GM12875 (cell line): ENCODE measurements around the gene F2.
"Not testable (repeated sequence)": the region's sequence is repeated elsewhere in the genome, so short reads cannot be mapped to it uniquely, and the experiment has no call there.

ENCODE experiments used
- H3K4me3 ChIP-seq: one replicate; pipeline ENCODE4 v1.5.1; 2011; ENCODE audit warnings: low read depth, low read length, control low read depth
- TF ChIP-seq, protein P1 (sequence below): IDR thresholded peaks from 2 replicates; pipeline ENCODE4 v1.5.1; 2011; ENCODE audit warnings: low read depth, mild to moderate bottlenecking, control low read depth, inconsistent platforms, low read length, moderate library complexity, borderline replicate concordance; ENCODE audit not compliant: insufficient read depth

The F2 gene

GRCh38 chr11:46719048-46719542 lies at the start of gene F2:
TSS of gene F2 (plus strand) at chr11:46719213. CDS start at chr11:46719236, 23 bp downstream.
- H3K4me3 ChIP-seq: no peak within 1 kb of the TSS
- TF ChIP-seq, protein P1, sequence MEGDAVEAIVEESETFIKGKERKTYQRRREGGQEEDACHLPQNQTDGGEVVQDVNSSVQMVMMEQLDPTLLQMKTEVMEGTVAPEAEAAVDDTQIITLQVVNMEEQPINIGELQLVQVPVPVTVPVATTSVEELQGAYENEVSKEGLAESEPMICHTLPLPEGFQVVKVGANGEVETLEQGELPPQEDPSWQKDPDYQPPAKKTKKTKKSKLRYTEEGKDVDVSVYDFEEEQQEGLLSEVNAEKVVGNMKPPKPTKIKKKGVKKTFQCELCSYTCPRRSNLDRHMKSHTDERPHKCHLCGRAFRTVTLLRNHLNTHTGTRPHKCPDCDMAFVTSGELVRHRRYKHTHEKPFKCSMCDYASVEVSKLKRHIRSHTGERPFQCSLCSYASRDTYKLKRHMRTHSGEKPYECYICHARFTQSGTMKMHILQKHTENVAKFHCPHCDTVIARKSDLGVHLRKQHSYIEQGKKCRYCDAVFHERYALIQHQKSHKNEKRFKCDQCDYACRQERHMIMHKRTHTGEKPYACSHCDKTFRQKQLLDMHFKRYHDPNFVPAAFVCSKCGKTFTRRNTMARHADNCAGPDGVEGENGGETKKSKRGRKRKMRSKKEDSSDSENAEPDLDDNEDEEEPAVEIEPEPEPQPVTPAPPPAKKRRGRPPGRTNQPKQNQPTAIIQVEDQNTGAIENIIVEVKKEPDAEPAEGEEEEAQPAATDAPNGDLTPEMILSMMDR: no peak

- TF ChIP-seq, protein P1: peak; percentile 29; the same call in 1 of the 2 replicates
These were observed 49.3 kb upstream of the F2 start for GRCh38 chr11:46669711-46670139.

GRCh38 chr11:46670521-46670920 lies 48.5 kb upstream of the F2 start:
- not testable (repeated sequence) for H3K4me3 ChIP-seq

More at GRCh38 chr11:46669711-46670139, 49.3 kb upstream of the F2 start:
- no peak overlapping the region for H3K4me3 ChIP-seq

GRCh38 chr11:46671958-46672315 lies 47.1 kb upstream of the F2 start:
- no peak overlapping the region for H3K4me3 ChIP-seq
- TF ChIP-seq, protein P1: no peak

- TF ChIP-seq, protein P1: no peak
- H3K4me3 ChIP-seq: no peak overlapping the region
These were observed 46.6 kb upstream of the F2 start for GRCh38 chr11:46672381-46672839.

DNA sequence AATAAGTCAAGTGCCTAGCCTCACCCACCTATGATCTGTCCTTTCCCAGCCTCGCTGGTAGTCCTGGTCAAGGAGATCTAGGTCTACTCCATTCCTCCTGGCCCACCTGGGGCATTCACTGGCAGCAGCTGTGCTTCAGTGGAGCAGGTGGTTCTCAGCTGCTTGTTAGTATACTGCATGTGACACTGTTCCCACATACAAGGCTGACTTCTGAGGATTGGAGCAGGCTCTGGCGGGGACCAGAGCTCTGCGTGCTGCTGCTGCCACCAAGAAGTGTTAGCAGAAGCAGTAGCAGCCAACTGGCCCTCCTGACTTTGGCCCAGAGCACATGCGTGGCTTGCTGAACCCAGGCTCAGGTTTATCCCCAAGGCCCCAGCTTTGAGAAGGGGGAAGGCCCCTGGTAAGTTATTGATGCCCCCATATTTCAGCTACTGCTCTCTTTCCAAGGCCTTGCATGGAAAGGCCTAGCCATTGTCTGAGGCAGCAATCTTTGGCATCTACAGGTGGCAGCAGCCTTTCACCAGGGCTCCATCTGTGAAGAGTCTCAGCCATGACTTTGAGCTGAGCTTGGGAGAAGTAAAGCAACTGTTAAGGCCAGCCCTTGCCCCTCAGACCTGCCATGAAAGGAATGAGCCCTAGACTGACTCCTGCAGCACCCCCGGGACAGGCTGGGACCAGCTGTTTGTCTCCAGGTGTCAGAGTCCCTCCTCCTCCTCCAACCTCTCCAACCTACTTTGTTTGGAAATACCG lies 45.1 kb upstream of the F2 start:
- TF ChIP-seq, protein P1: no peak
- no peak overlapping the region for H3K4me3 ChIP-seq

DNA sequence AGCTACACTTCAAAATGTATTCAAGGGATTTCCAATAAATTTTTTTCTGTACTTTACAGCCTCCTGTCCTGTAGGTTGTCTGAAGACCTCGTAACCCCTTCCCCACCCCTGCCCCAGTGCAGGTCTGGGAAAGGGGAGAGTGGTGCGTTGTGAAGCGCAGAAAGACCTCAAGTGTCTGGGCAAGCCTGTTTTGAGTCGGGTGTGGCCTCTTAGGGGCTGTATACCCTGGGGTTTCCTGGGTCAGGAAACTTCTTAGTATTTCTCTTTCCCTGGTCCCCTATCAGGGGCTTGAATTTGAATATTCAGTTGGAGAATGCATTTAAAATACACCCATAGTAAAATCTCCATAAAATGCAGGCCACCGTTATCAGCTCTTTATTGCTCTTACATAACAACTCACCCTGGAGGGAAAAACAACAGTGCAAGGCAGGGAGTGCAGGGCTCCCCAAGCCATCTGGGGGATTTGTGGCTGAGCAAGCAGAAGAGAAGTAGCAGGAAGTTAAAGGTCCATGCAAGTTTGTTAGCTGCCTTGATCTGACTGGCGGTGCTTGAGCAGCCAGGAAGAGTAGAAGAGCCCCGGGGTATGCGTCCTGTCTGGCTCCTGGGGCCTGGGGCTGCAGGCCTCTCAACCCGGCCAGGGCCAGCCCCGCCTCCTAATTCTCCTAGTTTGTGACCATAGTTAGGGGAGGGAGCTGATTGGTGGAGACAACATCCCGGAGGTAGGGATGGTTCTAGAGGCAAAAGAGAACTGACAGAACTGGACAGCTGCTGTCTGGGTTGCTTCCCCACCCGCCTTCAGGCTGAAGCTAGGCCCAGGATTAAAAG lies 44.3 kb upstream of the F2 start:
- no peak overlapping the region for H3K4me3 ChIP-seq

More for the DNA sequence above, 44.3 kb upstream of the F2 start:
- TF ChIP-seq, protein P1: no peak
